ENCODE results near the gene NUP54. TPM values are rescaled to one million over a fixed set of nuclear protein-coding genes. Genes with fewer than 3 reads are reported as not detected.

Gene NUP54
- total and polyA plus RNA-seq, 2 experiments from 2014 or later: 22.0 to 31.6 TPM

DNA sequence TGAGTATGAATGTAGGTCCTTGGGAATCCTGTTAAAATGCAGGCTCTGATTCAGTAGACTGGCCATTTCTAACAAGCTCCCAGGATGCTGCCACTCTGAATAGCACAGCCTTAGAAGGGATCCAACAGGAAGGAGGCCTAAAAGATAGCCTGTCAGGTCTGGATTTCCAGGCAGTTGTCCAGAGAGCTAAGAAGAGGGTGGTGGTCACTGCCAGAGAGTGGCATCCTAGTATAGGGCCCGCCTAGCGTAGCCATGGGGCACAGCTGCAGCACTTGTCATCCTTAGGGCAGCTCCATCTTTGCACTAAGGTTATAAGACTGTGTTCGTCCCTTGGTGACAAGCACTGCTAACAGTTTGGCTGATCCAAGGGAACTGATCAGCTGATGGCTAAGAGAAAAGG is 20.5 kb upstream of the NUP54 start:
- H3K27me3 ChIP-seq: no peaks in the 10 kb centered on the region
- no peak overlapping the region for H3K27ac ChIP-seq
- DNase-seq (ENCODE audit: low read depth in 1 of 2, low spot score in 1 of 2): no peak
- H3K36me3 ChIP-seq: peaks cover 35% of the 10 kb centered on the region
- no peaks in the 10 kb centered on the region for H3K9me3 ChIP-seq (ENCODE audit: low read depth)
- no peak overlapping the region for H3K4me3 ChIP-seq
- H3K4me1 ChIP-seq (ENCODE audit: low read depth): no peaks in the 10 kb centered on the region
- TF ChIP-seq, protein P1, sequence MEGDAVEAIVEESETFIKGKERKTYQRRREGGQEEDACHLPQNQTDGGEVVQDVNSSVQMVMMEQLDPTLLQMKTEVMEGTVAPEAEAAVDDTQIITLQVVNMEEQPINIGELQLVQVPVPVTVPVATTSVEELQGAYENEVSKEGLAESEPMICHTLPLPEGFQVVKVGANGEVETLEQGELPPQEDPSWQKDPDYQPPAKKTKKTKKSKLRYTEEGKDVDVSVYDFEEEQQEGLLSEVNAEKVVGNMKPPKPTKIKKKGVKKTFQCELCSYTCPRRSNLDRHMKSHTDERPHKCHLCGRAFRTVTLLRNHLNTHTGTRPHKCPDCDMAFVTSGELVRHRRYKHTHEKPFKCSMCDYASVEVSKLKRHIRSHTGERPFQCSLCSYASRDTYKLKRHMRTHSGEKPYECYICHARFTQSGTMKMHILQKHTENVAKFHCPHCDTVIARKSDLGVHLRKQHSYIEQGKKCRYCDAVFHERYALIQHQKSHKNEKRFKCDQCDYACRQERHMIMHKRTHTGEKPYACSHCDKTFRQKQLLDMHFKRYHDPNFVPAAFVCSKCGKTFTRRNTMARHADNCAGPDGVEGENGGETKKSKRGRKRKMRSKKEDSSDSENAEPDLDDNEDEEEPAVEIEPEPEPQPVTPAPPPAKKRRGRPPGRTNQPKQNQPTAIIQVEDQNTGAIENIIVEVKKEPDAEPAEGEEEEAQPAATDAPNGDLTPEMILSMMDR (IDR thresholded peaks at IDR 0.05; ENCODE audit: low read depth, low read length): no peak

DNA sequence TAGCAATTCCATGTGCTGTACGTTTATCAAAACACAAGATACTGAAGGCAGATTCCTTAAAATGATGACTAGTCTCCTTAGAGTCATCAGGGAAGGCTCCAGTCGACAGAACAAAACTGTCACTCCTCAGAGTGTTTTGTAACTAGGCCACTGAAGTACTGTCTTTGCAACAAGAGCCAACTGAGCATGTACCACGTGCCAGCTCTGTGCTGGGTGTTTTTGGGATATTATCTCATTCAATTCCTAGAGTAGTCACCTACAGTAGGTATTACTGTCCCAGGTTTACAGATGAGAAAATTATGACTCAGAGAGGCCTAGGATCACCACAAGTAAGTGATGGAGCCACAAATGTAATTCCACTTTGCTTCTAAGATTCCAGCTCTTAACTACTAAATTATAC is 18.3 kb upstream of the NUP54 start:
- Histone ChIP-seq H3K9me3 (ENCODE audit: low read depth) (no peaks in the 10 kb centered on the region), H3K4me3 (no peak overlapping the region), H3K27ac (no peak overlapping the region), H3K4me1 (ENCODE audit: low read depth) (no peaks in the 10 kb centered on the region), H3K36me3 (peaks cover 48% of the 10 kb centered on the region), H3K27me3 (no peaks in the 10 kb centered on the region)
- TF ChIP-seq, protein P1 (IDR thresholded peaks at IDR 0.05; ENCODE audit: low read depth, low read length): no peak
- DNase-seq (ENCODE audit: low read depth in 1 of 2, low spot score in 1 of 2): no peak

DNA sequence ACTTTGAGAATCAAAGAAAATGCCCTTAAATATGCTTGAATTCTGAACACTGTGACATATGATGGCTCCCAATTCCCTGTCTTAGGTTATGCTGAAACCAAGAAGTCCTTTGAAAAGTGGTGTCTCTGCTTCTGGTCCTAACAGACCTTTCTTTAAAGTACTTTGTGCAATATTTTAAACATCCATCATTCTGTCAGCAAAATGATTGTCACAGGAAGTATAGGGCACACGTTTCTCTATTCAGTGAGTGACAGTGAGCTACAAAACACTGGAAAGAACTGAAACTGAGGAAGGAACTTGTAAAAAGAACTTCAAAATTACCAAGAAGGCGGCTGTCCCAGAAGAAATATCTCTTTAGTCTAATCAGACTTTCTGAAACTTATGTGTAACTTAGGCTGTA is 12.2 kb upstream of the NUP54 start:
- TF ChIP-seq, protein P1 (IDR thresholded peaks at IDR 0.05; ENCODE audit: low read depth, low read length): no peak
- no peak overlapping the region for H3K4me3 ChIP-seq
- H3K27ac ChIP-seq: no peak overlapping the region
- H3K4me1 ChIP-seq (ENCODE audit: low read depth): no peaks in the 10 kb centered on the region
- H3K9me3 ChIP-seq (ENCODE audit: low read depth): no peaks in the 10 kb centered on the region
- peaks cover 31% of the 10 kb centered on the region for H3K36me3 ChIP-seq
- no peak for DNase-seq (ENCODE audit: low read depth in 1 of 2, low spot score in 1 of 2)
- H3K27me3 ChIP-seq: no peaks in the 10 kb centered on the region

DNA sequence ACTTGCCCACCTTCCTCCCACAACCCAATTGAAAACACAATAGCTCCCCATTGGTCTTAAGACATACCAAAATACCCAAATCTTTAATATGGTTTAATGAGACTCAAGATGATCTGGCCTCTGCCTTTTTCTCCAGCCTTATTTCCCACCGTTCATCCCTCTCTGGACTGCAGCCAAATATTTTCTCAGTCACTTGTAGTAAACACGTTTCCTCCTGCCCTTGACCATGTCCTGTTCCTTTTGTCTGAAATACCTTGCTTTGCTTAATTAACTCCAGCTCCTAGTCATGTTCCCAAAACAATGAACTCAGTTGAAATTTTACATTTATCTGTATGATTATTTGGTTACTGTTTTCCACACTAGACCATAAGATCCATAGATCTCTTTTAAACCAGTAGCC is 8.4 kb upstream of the NUP54 start:
- peaks cover 14% of the 10 kb centered on the region for H3K36me3 ChIP-seq
- H3K27ac ChIP-seq: no peak overlapping the region
- TF ChIP-seq, protein P1 (IDR thresholded peaks at IDR 0.05; ENCODE audit: low read depth, low read length): no peak
- no peaks in the 10 kb centered on the region for H3K4me1 ChIP-seq (ENCODE audit: low read depth)
- DNase-seq (ENCODE audit: low read depth in 1 of 2, low spot score in 1 of 2): peak in 1 of 2 donors; percentile 30
- no peaks in the 10 kb centered on the region for H3K27me3 ChIP-seq
- H3K4me3 ChIP-seq: no peak overlapping the region
- no peaks in the 10 kb centered on the region for H3K9me3 ChIP-seq (ENCODE audit: low read depth)

DNA sequence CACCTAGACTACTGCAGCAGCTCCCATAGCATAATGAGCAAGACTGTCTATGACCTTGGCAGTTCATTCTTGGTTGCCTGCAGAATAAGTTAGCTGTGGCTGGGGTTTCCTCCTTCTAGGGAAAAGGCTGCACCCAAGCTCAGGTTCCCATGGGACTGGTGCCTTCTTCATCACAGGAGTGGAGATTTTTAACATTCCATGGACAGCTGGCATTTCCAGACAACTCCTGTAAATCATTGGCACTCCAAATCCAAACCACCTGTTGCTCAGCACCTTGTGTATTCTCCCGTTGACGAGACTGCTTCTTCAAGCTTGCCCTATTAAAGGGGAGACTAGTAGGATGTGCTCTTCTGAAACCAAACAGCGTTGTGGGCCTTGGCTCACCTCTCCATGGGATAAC is 7.8 kb upstream of the NUP54 start:
- no peak for DNase-seq (ENCODE audit: low read depth in 1 of 2, low spot score in 1 of 2)
- H3K36me3 ChIP-seq: peaks cover 10% of the 10 kb centered on the region
- no peaks in the 10 kb centered on the region for H3K4me1 ChIP-seq (ENCODE audit: low read depth)
- no peaks in the 10 kb centered on the region for H3K27me3 ChIP-seq
- TF ChIP-seq, protein P1 (IDR thresholded peaks at IDR 0.05; ENCODE audit: low read depth, low read length): no peak
- H3K27ac ChIP-seq: no peak overlapping the region
- H3K9me3 ChIP-seq (ENCODE audit: low read depth): no peaks in the 10 kb centered on the region
- no peak overlapping the region for H3K4me3 ChIP-seq

DNA sequence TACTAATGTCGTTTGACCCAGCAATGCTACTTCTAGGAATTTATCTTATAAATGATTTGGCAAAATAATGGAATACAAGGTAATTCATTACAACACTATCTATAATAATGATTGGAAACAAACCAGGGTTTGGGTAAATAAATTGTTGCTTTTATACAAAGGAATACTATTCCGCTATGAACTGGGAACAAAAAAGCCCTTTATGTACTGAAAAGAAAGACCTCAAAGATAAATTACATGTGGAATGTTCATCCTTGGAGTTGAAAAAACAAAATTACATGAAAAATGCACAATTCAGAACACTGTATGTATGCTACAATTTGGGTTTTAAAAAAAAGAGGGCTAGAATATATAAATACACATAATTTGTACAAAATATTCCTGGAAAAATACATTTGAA is 5.2 kb upstream of the NUP54 start:
- Histone ChIP-seq H3K36me3 (no peaks in the 10 kb centered on the region), H3K27me3 (no peaks in the 10 kb centered on the region), H3K27ac (no peak overlapping the region), H3K4me1 (ENCODE audit: low read depth) (no peaks in the 10 kb centered on the region), H3K9me3 (ENCODE audit: low read depth) (no peaks in the 10 kb centered on the region), H3K4me3 (no peak overlapping the region)
- no peak for DNase-seq (ENCODE audit: low read depth in 1 of 2, low spot score in 1 of 2)
- TF ChIP-seq, protein P1 (IDR thresholded peaks at IDR 0.05; ENCODE audit: low read depth, low read length): no peak

Measured in cardiac muscle cell (in vitro differentiated cells and primary cell).